NCI-H1105 treated with DMSO at 0.1 percent for 48 hours (cell line): ENCODE measurements around the gene CHSY3.
"Not testable (repeated sequence)": the region's sequence is repeated elsewhere in the genome, so short reads cannot be mapped to it uniquely, and the experiment has no call there.

Source experiments
- DNase-seq: peaks from one replicate; lab custom pipeline; 2025; lab: John Stamatoyannopoulos, UW

Gene CHSY3

DNA sequence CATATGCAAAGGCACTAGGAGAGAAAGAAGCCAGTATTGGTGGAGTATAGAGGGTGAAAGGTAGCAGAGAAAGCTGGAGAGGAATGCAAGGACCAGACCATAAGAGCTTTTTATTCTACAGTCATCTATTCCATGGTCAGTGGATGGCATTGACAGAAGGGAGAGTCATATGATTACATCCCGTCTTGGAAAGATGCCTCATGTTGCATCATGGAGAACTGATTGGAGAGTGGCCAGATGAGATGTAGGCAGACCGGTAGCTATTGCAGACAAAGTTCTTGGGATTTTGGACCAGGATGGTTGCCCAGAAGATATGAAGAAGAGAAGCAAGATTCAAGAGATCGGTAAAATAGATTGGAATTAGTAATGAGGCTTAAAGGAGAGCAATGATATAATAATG is 260.7 kb downstream of the CHSY3 start:
- no peak for DNase-seq

DNA sequence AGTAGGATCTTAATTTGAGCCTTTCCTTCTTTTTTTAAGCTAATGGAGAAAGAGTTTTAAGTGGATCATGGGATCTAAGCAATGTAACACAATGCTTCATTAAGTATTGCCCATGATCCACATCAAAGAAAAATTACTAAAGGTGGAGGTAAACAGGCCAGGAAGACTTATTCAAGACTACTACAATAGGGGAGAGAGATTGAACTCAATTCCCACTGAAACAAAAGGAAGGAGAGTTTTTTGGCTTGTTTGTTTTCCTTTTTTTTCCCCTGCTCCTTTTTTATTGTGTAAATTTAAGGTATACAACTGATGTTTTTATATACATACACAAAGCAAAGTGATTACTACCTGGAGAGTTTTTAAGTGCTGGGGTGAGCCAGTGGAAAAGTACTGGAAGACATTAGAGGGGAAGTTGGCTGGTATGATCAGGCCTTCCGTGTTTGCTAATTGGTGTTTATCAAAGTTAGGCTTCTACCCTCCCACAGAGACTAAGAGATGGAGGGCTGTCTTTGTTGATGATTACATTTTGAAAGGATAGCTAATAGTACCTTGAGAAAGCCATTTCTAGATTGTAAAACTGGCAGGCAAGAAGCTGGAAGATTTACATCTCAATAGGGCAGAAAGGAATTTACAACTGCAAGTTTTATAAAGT is 262.7 kb downstream of the CHSY3 start:
- no peak for DNase-seq

DNA sequence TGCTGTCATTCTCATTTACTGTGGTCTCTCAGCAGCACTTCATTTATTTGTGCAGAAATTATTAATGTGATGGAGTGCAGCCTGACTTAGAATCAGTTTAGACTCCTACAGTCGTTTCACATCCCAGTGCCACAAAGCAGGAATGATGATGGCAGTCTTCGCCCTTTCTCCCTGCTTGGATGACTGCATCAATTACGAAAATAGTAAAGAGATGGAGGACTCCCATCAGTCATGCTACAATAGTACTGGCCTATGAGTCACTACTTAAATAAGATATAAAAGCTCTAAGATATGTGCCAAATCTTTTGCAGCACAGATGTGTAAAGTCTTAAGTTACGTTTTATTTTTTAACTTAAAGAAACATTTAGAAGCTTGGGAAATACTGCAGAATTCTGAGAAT is 263.9 kb downstream of the CHSY3 start:
- no peak for DNase-seq

DNA sequence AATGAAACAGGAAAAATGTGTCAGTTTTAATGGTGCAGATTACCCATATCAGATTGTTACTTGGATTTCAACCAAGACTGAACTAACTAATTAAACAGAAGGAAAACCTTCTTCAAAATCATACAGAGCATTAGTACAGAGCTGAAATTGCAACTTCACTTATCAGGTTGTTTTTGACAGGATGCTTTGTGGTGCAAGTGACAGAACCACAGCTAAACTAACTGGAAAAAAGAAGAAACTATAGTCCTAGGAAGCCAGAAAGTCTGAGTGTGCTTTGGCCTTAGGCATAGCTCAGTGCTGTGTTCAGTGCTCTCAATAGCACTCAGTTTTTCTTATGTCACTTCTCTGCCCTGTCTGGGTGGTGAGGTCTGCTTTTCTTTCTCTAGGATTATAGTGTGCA is 267.4 kb downstream of the CHSY3 start:
- no peak for DNase-seq

DNA sequence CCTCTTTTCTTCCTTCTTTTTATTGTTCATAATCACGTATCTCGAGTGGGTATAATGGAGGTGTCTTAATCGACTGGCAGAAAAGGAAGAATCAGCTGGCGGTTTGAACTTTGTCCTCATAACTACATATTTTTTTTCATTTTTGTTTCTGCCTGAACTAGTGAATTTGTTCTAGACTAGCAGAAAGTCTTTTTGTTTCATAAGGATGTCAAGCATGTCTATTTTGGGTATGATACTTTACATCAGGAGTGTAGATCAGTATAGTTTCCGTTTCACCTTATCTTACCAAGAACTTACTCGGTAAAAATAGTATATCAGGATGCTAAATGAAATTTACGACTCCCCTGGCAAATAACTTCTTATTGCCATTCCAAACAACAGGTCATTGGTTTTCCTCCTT is 278.9 kb downstream of the CHSY3 start:
- no peak for DNase-seq

DNA sequence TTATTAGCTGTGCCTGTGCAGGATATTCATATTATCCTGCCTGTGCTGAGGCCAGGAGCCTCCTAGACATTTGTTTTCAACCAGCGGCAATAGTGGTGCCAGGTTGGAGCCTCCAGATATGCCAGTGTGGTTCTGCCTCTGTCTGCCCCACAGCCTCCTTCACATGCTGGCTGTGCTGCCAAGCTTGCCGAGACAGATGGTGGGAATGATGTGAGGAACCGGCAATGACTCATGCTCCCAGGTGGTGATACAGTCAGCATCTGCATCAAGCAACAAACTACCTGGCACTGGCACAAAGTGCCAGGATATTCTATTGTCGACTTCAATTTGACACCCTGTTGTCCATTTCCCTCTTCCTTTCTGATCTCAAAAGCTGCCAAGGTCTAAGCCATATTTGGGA is 285.7 kb downstream of the CHSY3 start:
- no peak for DNase-seq

DNA sequence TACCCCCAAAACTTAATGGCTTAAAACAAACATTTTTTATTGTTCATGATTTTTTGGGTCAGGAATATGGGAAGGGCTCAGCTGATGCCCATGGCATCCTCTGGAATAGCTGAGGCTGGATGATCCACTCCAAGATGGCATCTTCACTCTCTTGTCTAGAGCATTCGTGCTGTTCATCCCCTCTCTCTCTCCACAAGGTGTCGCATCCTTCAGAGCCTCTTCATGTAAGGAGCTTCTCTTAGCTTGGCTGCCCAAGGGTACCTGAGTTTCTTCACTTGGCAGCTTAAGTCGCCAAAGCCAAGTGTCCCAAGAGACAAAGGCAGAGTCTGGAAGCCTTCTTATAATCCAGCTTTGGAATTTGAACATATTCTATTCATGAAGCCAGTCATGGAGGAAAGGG is 294.7 kb downstream of the CHSY3 start:
- DNase-seq = no peak

DNA sequence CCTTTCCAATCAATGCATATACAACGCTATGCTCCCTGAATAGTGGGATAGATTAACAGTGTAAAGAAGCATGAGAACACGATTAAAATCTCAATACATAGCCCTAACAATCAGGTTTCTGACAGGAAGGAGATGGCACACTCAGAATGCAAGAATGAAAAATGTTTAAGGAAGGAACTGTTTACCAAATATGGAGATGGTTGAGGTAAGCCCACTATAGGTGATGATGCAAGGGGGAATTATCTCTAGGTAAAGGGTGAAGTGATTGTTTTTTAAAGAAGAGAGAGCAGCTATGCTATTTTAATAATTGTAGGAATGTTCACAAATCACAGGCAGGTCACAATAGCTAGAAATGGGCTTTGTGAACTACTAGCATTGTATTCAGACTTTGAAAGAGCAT is 302.4 kb downstream of the CHSY3 start:
- DNase-seq = no peak

DNA sequence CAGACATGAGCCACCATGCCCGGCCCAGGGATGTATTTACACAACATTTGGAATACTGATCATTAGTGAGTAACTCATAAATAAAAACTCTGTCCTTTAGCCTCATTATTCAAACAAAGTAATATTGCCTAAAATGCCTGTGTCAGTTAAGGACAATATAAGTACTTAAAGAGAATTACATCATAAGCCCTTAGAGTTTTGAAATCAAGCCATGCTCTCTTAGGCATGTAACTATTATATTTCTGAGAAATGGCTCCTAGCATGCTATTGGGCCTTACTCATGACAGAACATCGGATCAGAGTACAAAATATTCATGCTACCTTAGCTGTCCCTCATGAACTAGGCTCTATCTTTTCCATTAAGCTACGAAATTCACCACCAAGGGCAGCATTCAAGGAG is 309.3 kb downstream of the CHSY3 start:
- no peak for DNase-seq

DNA sequence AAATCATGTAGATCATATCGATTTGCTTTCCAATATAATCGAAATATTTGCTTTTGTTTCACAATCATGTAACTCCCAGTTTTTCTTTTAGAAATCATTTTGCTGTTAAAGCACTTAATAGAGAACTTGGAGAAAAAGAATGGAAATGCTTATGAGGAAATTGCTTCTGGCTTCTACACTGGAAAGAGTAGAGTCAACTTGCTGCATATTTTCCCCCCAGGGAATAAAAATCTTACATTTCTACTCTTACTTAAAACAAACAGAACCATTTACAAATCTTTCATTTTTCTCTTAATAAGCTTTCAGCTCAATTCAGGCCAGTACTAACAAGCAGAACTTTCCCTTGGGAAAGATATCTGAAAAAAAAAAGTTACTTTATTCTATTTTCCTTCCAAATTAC is 312.0 kb downstream of the CHSY3 start:
- DNase-seq = no peak

DNA sequence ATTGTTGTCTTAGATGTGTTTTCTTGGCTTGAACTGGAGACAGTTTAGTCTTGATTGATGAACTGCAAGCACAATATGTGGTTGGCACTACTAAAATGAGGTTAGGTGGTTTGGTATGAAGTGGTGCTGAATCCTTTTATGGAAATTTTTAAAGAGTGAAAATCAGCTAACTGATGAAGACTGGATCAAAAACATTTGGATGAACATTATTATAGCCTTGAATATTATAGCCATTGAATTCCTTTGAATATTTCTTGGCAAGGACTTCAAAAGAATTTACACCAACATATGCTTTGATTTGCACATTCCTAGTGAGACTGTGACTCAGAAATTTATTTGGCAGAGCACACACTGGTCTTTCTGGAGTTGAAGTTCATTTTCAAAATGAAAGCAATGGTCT is 318.3 kb downstream of the CHSY3 start:
- no peak for DNase-seq

DNA sequence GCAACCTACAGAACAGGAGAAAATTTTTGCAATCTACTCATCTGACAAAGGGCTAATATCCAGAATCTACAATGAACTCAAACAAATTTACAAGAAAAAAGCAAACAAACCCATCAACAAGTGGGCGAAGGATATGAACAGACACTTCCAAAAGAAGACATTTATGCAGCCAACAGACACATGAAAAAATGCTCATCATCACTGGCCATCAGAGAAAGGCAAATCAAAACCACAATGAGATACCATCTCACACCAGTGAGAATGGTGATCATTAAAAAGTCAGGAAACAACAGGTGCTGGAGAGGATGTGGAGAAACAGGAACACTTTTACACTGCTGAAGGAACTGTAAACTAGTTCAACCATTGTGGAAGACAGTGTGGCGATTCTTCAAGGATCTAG is 322.3 kb downstream of the CHSY3 start:
- not testable (repeated sequence) for DNase-seq

DNA sequence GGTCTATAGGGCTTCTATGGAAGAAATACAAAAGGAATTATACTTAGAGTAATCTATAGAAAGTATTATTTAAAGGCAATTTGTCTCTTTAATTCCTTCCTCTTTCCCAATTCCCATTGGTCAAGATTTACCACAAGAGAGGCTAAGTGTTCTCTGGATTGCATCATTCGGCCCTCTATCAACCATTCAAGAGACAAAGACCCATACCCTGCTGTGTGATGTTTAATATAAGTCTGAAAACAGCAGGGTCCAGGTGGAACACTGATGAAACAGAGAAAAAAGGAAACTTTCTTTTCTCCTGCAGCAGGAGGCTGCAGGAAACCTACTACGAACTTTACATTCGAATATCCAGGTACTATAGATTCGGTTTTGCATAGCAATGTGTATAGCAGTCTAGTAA is 323.4 kb downstream of the CHSY3 start:
- DNase-seq = no peak

DNA sequence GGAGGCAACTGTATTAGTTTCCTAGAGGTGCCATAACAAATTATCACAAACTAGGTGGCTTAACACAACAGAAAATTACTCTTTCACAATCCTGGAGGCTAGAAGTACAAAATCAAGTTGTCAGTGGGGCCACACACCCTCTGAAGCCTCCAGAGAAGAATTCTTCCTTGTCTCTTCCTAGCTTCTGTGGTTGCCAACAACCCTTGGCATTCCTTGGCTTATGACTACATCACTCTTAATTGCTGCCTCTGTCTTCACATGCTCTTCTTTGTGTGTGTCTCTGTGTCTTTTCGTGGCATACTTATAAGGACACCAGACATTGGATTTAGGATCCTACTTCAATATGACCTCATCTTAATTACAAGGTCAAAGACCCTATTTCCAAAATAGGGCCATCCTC is 327.5 kb downstream of the CHSY3 start:
- no peak for DNase-seq

DNA sequence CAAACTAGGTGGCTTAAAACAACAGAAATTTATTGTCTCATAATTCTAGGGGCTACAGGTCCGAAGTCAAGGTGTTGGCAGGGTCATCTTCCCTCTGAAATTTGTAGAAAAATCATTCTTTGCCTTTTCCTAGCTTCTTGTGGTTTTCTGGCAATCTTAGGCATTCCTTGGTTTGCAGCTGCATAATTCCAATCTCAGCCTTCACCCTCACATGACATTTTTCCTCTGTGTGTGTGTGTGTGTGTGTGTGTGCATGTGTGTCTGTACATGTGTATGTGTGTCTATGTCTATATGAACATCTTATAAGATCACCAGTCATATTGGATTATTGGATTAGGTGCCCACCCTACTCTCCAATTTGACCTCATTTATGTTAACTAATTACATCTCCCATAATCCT is 330.6 kb downstream of the CHSY3 start:
- no peak for DNase-seq
